Endothelial cell (in vitro differentiated cells): ENCODE measurements around the gene EGFL7. TPM values are rescaled to one million over a fixed set of nuclear protein-coding genes. Genes with fewer than 3 reads are reported as not detected.

Experiments
- DNase-seq: peaks from one replicate; pipeline ENCODE4 v3.0.0; 2021; ENCODE audit warnings: low spot score
- H3K27ac Mint-ChIP-seq: one replicate; pipeline ENCODE4 v1.8.0; 2021; ENCODE audit warnings: mixed read lengths, inconsistent platforms; ENCODE audit not compliant: unreplicated experiment
- H3K27me3 Mint-ChIP-seq: one replicate; pipeline ENCODE4 v1.8.0; 2021; ENCODE audit warnings: mild to moderate bottlenecking, moderate library complexity, mixed read lengths, inconsistent platforms; ENCODE audit not compliant: unreplicated experiment
- H3K36me3 Mint-ChIP-seq: one replicate; pipeline ENCODE4 v1.8.0; 2021; ENCODE audit warnings: mild to moderate bottlenecking, low read depth, mixed read lengths, inconsistent platforms; ENCODE audit not compliant: unreplicated experiment
- H3K4me1 Mint-ChIP-seq: one replicate; pipeline ENCODE4 v1.8.0; 2021; ENCODE audit warnings: mild to moderate bottlenecking, mixed read lengths, inconsistent platforms; ENCODE audit not compliant: unreplicated experiment
- H3K4me3 Mint-ChIP-seq: one replicate; pipeline ENCODE4 v1.8.0; 2021; ENCODE audit warnings: mild to moderate bottlenecking, mixed read lengths, inconsistent platforms; ENCODE audit not compliant: unreplicated experiment
- H3K9me3 Mint-ChIP-seq: one replicate; pipeline ENCODE4 v1.8.0; 2021; ENCODE audit warnings: mixed read lengths, inconsistent platforms; ENCODE audit not compliant: unreplicated experiment
- CTCF ChIP-seq: fragments of 200-600 bp; sonication (generic); IDR thresholded peaks from one replicate; pipeline ENCODE4 v1.5.0; 2021; ENCODE audit warnings: antibody characterized with exemption; ENCODE audit not compliant: unreplicated experiment
- total RNA-seq: library from RNA; stranded (reverse); fragmentation: NEBNext Ultra II Directional; extraction: Animal tissue kit (Norgen Biotek cat#: 25700); gene quantifications from one replicate; pipeline ENCODE4 v1.2.1, GENCODE V29; 2021; ENCODE audit not compliant: unreplicated experiment

The EGFL7 gene
- total RNA-seq, 1 donor from 2014 or later, result 945 TPM

DNA sequence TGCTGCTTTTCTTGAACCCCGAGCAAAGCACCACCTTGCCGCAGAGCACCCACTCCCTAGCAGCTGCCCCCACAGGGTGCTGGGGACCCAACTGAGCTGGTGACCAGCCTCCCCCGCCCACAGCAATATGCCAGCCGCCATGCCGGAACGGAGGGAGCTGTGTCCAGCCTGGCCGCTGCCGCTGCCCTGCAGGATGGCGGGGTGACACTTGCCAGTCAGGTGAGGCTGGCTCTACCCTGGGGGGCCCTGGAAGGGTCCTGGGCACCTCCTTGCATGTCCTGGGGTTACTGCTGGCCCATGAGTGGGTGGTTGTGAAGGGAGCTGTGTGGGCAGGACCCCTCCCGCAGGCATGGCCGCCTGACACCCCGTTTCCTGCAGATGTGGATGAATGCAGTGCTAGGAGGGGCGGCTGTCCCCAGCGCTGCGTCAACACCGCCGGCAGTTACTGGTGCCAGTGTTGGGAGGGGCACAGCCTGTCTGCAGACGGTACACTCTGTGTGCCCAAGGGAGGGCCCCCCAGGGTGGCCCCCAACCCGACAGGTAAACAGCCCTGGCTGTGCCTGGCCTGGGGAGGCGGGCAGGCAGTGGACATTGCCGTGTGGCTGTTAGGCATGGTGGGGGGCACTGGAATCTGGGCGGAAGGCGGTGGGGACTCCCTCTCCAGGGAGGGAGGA lies 7.2 kb downstream of the EGFL7 start:
- peak overlapping the region; percentile 18 for H3K27ac Mint-ChIP-seq
- no peak for TF ChIP-seq CTCF
- H3K36me3 Mint-ChIP-seq, result peaks cover 26% of the 10 kb centered on the region
- H3K9me3 Mint-ChIP-seq, result no peaks in the 10 kb centered on the region
- peak overlapping the region; percentile 74 for H3K4me3 Mint-ChIP-seq
- DNase-seq, result no peak
- peaks cover 18% of the 10 kb centered on the region for H3K4me1 Mint-ChIP-seq
- peaks cover 73% of the 10 kb centered on the region for H3K27me3 Mint-ChIP-seq

DNA sequence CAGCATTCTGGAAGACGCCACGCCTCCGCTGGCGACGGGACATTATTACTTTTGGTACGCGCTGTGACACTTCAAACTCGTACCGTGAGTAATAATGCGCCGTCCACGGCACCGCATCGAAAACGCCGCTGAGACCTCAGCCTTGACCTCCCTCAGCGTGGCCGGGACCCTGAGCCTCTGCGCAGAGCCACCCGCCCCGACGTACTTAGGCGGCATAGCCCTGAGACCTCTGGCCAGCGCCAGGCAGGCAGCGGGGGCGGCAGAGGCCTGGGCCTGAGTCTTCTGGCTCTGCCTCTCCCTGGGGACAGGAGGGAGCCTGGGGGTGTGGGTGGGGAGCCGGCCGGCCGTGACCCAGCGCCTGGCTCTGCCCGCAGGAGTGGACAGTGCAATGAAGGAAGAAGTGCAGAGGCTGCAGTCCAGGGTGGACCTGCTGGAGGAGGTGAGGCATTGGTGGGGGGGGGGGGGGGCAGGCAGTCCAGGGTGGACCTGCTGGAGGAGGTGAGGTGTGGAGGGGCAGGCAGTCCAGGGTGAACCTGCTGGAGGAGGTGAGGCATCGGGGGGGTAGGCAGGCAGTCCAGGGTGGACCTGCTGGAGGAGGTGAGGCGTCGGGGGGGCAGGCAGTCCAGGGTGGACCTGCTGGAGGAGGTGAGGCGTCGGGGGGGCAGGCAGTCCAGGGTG lies 8.0 kb downstream of the EGFL7 start:
- peak overlapping the region; percentile 18 for H3K27ac Mint-ChIP-seq

GRCh38 chr9:136671254-136671614 lies 8.5 kb downstream of the EGFL7 start:
- H3K4me3 Mint-ChIP-seq, result peak overlapping the region; percentile 51
- peaks cover 82% of the 10 kb centered on the region for H3K27me3 Mint-ChIP-seq
- TF ChIP-seq CTCF, result no peak
- no peak for DNase-seq
- no peaks in the 10 kb centered on the region for H3K9me3 Mint-ChIP-seq
- peaks cover 19% of the 10 kb centered on the region for H3K4me1 Mint-ChIP-seq
- peaks cover 26% of the 10 kb centered on the region for H3K36me3 Mint-ChIP-seq
- H3K27ac Mint-ChIP-seq, result no peak overlapping the region

More for the DNA sequence above, 8.0 kb downstream of the EGFL7 start:
- peak overlapping the region; percentile 51 for H3K4me3 Mint-ChIP-seq
- peaks cover 19% of the 10 kb centered on the region for H3K4me1 Mint-ChIP-seq
- no peaks in the 10 kb centered on the region for H3K9me3 Mint-ChIP-seq
- TF ChIP-seq CTCF, result no peak
- DNase-seq, result no peak
- peaks cover 26% of the 10 kb centered on the region for H3K36me3 Mint-ChIP-seq
- H3K27me3 Mint-ChIP-seq, result peaks cover 77% of the 10 kb centered on the region

- TF ChIP-seq CTCF, result peak; percentile 74
- H3K27me3 Mint-ChIP-seq, result peaks cover 83% of the 10 kb centered on the region
- no peak overlapping the region for H3K4me3 Mint-ChIP-seq
- peaks cover 20% of the 10 kb centered on the region for H3K4me1 Mint-ChIP-seq
- H3K27ac Mint-ChIP-seq, result peak overlapping the region; percentile 30
- H3K36me3 Mint-ChIP-seq, result peaks cover 25% of the 10 kb centered on the region
- DNase-seq, result peak; percentile 72
- H3K9me3 Mint-ChIP-seq, result no peaks in the 10 kb centered on the region
Observed at GRCh38 chr9:136671646-136672430, 9.1 kb downstream of the EGFL7 start.
